Brain microvascular endothelial cell (primary cell): Measurements from ENCODE around the gene CEBPZOS.
A peak's percentile ranks its signal among the peaks of the same experiment; 100 is the strongest.
"Not testable (repeated sequence)": the region's sequence is repeated elsewhere in the genome, so short reads cannot be mapped to it uniquely, and the experiment has no call there.

Experiments used
- DNase-seq: peaks from one replicate; pipeline ENCODE4 v3.0.0-alpha.2; 2020
- H3K27ac ChIP-seq: fragments of 250-450 bp; sonication (Bioruptor Pico); 2 replicates; pipeline ENCODE4 v1.5.1; 2020; ENCODE audit warnings: mild to moderate bottlenecking, moderate library complexity
- H3K27me3 ChIP-seq: fragments of 250-450 bp; sonication (Bioruptor Pico); replicated peaks from 2 replicates; pipeline ENCODE4 v1.5.1; 2020; ENCODE audit warnings: mild to moderate bottlenecking
- H3K36me3 ChIP-seq: fragments of 250-450 bp; sonication (Bioruptor Pico); replicated peaks from 2 replicates; pipeline ENCODE4 v1.5.1; 2020; ENCODE audit warnings: mild to moderate bottlenecking
- H3K4me3 ChIP-seq: 2 replicates; pipeline ENCODE4 v1.5.1; 2011; ENCODE audit warnings: low read depth, mild to moderate bottlenecking, control low read depth, low read length, moderate library complexity
- in situ Hi-C: cut with HindIII; loops from 2 replicates; pipeline ENCODE4 v1.10.0; 2017; ENCODE audit warnings: low sequenced_read_pairs, low pct_ligation_motif_present
- TF ChIP-seq, protein P1 (sequence below): IDR thresholded peaks from 2 replicates; pipeline ENCODE4 v1.5.1; 2011; ENCODE audit warnings: low read depth, mild to moderate bottlenecking, moderate library complexity, low read length, control low read depth, inconsistent platforms; ENCODE audit errors: missing control alignments

Gene CEBPZOS

DNA sequence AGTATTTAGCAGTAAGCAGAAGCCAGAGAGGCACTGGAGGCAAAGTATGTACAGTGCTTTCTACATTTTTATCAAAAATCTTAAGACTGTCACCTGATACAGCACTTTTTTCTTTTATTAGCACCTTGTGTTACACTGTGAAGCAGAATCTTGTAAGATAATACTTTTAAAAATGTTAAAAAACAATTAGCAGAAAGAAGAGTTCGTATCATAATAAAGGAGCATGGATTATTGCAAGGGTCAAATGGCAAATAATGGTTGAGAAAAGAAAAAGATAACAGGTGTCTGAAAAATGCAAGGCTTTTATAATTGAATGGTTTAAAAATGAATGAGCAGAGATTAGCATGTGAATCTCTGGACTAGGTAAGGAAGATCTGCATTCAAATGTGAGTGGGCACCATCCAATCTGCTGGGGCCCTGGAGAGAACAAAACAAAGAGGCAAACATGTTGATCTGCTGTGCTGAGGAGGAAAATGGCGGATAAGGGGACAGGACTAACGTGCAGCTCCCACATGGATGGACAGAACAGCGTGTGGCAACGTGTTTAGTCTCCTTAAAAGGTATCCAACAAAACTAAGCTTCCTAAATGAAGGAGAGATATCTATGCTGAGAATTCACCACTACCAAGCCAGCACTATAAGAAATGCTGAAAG, 9.5 kb downstream of the CEBPZOS start:
- Histone ChIP-seq H3K4me3 (no peak overlapping the region), H3K27me3 (no peaks in the 10 kb centered on the region), H3K27ac (no peak overlapping the region), H3K36me3 (peaks cover 57% of the 10 kb centered on the region)
- TF ChIP-seq, protein P1, sequence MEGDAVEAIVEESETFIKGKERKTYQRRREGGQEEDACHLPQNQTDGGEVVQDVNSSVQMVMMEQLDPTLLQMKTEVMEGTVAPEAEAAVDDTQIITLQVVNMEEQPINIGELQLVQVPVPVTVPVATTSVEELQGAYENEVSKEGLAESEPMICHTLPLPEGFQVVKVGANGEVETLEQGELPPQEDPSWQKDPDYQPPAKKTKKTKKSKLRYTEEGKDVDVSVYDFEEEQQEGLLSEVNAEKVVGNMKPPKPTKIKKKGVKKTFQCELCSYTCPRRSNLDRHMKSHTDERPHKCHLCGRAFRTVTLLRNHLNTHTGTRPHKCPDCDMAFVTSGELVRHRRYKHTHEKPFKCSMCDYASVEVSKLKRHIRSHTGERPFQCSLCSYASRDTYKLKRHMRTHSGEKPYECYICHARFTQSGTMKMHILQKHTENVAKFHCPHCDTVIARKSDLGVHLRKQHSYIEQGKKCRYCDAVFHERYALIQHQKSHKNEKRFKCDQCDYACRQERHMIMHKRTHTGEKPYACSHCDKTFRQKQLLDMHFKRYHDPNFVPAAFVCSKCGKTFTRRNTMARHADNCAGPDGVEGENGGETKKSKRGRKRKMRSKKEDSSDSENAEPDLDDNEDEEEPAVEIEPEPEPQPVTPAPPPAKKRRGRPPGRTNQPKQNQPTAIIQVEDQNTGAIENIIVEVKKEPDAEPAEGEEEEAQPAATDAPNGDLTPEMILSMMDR: no peak
- in situ Hi-C loops: no loop called here
- DNase-seq: no peak

DNA sequence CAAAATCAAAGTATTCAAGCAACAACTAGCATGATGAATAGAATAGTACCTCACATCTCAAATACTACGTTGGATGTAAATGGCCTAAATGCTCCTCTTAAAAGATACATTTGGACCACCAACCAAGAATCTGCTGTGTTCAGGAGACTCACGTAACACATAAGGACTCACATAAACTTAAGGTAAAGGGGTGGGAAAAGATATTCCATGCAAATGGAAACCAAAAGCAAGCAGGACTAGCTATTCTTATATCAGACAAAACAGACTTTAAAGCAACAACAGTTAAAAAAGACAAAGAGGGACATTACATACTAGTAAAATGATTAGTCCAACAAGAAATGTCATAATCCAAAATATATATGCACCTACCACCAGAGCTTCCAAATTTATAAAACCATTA, 10.5 kb downstream of the CEBPZOS start:
- H3K27ac ChIP-seq, in situ Hi-C loops, H3K27me3 ChIP-seq, H3K4me3 ChIP-seq, DNase-seq: not testable (repeated sequence)
- peaks cover 66% of the 10 kb centered on the region for H3K36me3 ChIP-seq

DNA sequence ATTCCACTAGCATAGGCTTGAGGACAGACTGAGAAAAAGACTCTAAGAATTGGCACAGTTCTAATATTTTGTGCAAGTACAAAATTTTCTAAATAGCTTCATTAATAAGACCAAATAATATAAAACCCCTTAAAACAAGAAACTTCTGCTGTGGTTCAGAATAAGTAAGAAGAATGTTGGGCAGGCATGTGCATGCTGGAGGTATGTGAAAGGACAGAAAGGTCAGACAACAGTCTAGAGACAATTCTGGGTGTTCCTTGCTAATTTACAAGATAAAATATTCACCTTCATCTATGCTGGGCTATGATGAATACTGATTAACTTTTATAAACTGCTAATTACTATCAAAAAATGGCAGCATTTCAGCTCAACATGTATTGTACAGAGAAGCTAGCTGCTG, 14.9 kb downstream of the CEBPZOS start:
- Histone ChIP-seq H3K27me3 (no peaks in the 10 kb centered on the region), H3K36me3 (peaks cover 60% of the 10 kb centered on the region), H3K4me3 (no peak overlapping the region), H3K27ac (no peak overlapping the region)
- TF ChIP-seq, protein P1: no peak
- in situ Hi-C loops: no loop called here
- peak; percentile 8 for DNase-seq

DNA sequence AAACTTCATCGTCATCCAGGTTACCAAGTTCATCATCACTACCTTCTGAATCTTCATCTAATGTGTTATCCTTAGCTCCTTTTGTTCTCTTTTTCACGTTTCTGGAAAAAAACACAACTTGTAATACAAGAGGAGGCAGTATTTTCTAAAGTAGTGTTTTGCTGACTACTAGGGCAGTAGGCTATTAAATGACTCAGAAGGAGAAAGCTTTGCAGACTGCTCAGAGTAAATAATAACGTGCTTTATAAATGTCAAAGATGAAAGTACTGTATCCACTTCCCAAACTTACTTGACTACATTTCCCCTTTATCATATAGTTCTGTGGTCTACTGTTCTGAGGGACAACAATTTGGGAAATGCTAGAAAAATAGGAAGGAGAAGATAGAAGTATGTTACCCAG, 15.6 kb downstream of the CEBPZOS start:
- in situ Hi-C loops: no loop called here
- DNase-seq: no peak
- H3K27ac ChIP-seq: no peak overlapping the region
- H3K4me3 ChIP-seq: no peak overlapping the region
- TF ChIP-seq, protein P1: no peak
- H3K36me3 ChIP-seq: peaks cover 58% of the 10 kb centered on the region
- H3K27me3 ChIP-seq: no peaks in the 10 kb centered on the region

DNA sequence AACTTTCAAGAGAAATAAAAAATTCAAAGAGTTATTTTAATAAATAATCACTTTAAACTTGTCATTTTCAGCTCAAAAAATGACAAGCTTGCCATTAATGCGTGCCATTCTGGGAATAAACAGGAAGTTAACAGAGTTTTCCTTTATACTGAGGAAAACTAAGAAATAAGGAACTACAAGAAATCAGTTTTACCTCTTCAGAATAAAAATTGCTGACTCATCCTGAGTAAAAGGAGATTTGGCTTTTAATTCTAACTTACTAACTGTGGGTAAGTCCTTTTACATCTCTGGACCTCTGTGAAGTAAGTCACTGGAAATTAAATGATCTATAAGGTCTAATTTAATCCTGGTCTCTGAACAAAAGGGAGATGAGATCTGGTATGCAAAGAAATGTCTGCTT, 19.0 kb downstream of the CEBPZOS start:
- no peaks in the 10 kb centered on the region for H3K27me3 ChIP-seq
- TF ChIP-seq, protein P1: no peak
- no peak overlapping the region for H3K27ac ChIP-seq
- H3K36me3 ChIP-seq: peaks cover 51% of the 10 kb centered on the region
- H3K4me3 ChIP-seq: no peak overlapping the region
- DNase-seq: no peak
- in situ Hi-C loops: no loop called here

DNA sequence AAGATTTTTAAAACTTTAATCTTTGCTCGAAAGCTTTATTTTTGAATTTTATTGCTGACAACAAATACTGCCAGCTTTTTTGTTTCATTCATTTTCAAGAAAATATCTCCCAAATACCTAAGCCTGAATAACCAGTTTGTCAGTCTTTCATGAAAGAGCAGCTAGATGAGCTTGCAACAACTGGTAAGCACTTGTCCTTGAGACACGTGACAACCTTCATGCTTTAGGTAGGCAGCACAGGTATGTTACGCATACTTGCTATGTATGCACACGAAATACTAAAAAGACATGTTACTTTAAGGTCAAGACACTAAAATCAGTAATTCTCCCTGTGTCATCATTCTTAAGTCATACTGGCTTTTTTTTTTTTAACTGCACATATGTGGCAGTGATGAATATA, 22.8 kb downstream of the CEBPZOS start:
- TF ChIP-seq, protein P1: no peak
- no peak overlapping the region for H3K4me3 ChIP-seq
- H3K27ac ChIP-seq: no peak overlapping the region
- no peak for DNase-seq
- H3K27me3 ChIP-seq: no peaks in the 10 kb centered on the region
- in situ Hi-C loops: no loop called here
- H3K36me3 ChIP-seq: peaks cover 46% of the 10 kb centered on the region
